HG03565 (cell line): ENCODE measurements around the gene SPACA6.

Experiments
- ATAC-seq: cut with Tn5 transposase; IDR thresholded peaks from one replicate; pipeline ENCODE4 v1.9.1; 2021; ENCODE audit warnings: mild to moderate bottlenecking, moderate library complexity; ENCODE audit not compliant: unreplicated experiment

SPACA6 gene

GRCh38 chr19:51688671-51689571 is 4.2 kb upstream of the SPACA6 start:
- ATAC-seq, result no peak

- no peak for ATAC-seq
Measured at GRCh38 chr19:51689751-51690453, 3.2 kb upstream of the SPACA6 start.

GRCh38 chr19:51690454-51691073 is 2.6 kb upstream of the SPACA6 start:
- no peak for ATAC-seq

GRCh38 chr19:51691074-51691583 is 2.0 kb upstream of the SPACA6 start:
- no peak for ATAC-seq

- ATAC-seq, result no peak
Measured at GRCh38 chr19:51691584-51692428, 1.3 kb upstream of the SPACA6 start.

GRCh38 chr19:51692468-51692867 is 662 bp upstream of the SPACA6 start:
- ATAC-seq, result no peak

GRCh38 chr19:51693819-51694218 is 689 bp downstream of the SPACA6 start:
- no peak for ATAC-seq

- ATAC-seq, result no peak
Measured at GRCh38 chr19:51694318-51695085, 1.4 kb downstream of the SPACA6 start.

- ATAC-seq, result no peak
Measured at GRCh38 chr19:51695088-51695487, 2.0 kb downstream of the SPACA6 start.

- no peak for ATAC-seq
Measured at GRCh38 chr19:51695702-51696315, 2.7 kb downstream of the SPACA6 start.

GRCh38 chr19:51696606-51697005 is 3.5 kb downstream of the SPACA6 start:
- no peak for ATAC-seq

GRCh38 chr19:51697169-51697776 is 4.1 kb downstream of the SPACA6 start:
- ATAC-seq, result no peak

GRCh38 chr19:51698296-51698695 is 5.2 kb downstream of the SPACA6 start:
- no peak for ATAC-seq

- no peak for ATAC-seq
Measured at GRCh38 chr19:51699170-51699569, 6.0 kb downstream of the SPACA6 start.

- no peak for ATAC-seq
Measured at GRCh38 chr19:51701468-51702100, 8.5 kb downstream of the SPACA6 start.

- no peak for ATAC-seq
Measured at GRCh38 chr19:51702103-51702824, 9.1 kb downstream of the SPACA6 start.

- no peak for ATAC-seq
Measured at GRCh38 chr19:51702825-51703574, 9.9 kb downstream of the SPACA6 start.
